GM19397 (cell line): ENCODE measurements around the gene OR4F15.
"Not testable (repeated sequence)": the region's sequence is repeated elsewhere in the genome, so short reads cannot be mapped to it uniquely, and the experiment has no call there.

Experiments
- ATAC-seq: cut with Tn5 transposase; IDR thresholded peaks from one replicate; pipeline ENCODE4 v1.9.1; 2021; ENCODE audit warnings: mild to moderate bottlenecking, moderate library complexity; ENCODE audit not compliant: unreplicated experiment

Gene OR4F15

GRCh38 chr15:101811902-101812301, at the start of gene OR4F15:
Gene OR4F15 (plus strand): TSS chr15:101812202. CDS start chr15:101818187, 5,985 bp downstream.
- no peak for ATAC-seq

GRCh38 chr15:101764669-101765339, 47.2 kb upstream of the OR4F15 start:
- not testable (repeated sequence) for ATAC-seq

GRCh38 chr15:101765340-101765671, 46.7 kb upstream of the OR4F15 start:
- ATAC-seq = not testable (repeated sequence)

- ATAC-seq = no peak
These were observed 46.1 kb upstream of the OR4F15 start for GRCh38 chr15:101765772-101766456.

- ATAC-seq = not testable (repeated sequence)
These were observed 44.8 kb upstream of the OR4F15 start for GRCh38 chr15:101767083-101767640.

GRCh38 chr15:101772921-101773320, 39.1 kb upstream of the OR4F15 start:
- ATAC-seq = no peak

- no peak for ATAC-seq
These were observed 38.4 kb upstream of the OR4F15 start for GRCh38 chr15:101773496-101774100.

GRCh38 chr15:101775136-101775535, 36.9 kb upstream of the OR4F15 start:
- ATAC-seq = no peak

- ATAC-seq = not testable (repeated sequence)
These were observed 33.4 kb upstream of the OR4F15 start for GRCh38 chr15:101778576-101778975.

- ATAC-seq = not testable (repeated sequence)
These were observed 31.8 kb upstream of the OR4F15 start for GRCh38 chr15:101780225-101780624.

- ATAC-seq = no peak
These were observed 30.1 kb upstream of the OR4F15 start for GRCh38 chr15:101781928-101782327.

GRCh38 chr15:101784644-101785043, 27.4 kb upstream of the OR4F15 start:
- ATAC-seq = no peak

GRCh38 chr15:101786422-101786821, 25.6 kb upstream of the OR4F15 start:
- not testable (repeated sequence) for ATAC-seq

GRCh38 chr15:101788001-101788400, 24.0 kb upstream of the OR4F15 start:
- not testable (repeated sequence) for ATAC-seq

GRCh38 chr15:101788503-101789269, 23.3 kb upstream of the OR4F15 start:
- not testable (repeated sequence) for ATAC-seq

- ATAC-seq = not testable (repeated sequence)
These were observed 21.3 kb upstream of the OR4F15 start for GRCh38 chr15:101790748-101791147.

- ATAC-seq = not testable (repeated sequence)
These were observed 18.0 kb upstream of the OR4F15 start for GRCh38 chr15:101793981-101794380.

- ATAC-seq = no peak
These were observed 16.5 kb upstream of the OR4F15 start for GRCh38 chr15:101795455-101795854.

- no peak for ATAC-seq
These were observed 12.3 kb upstream of the OR4F15 start for GRCh38 chr15:101799665-101800064.

- ATAC-seq = no peak
These were observed 11.0 kb upstream of the OR4F15 start for GRCh38 chr15:101801048-101801447.

GRCh38 chr15:101803209-101803608, 8.8 kb upstream of the OR4F15 start, which contains the start of gene OR4F6:
Gene OR4F6 (plus strand): TSS chr15:101803509. CDS start chr15:101805720, 2,211 bp downstream.
- no peak for ATAC-seq
